Measurements from ENCODE around the gene FAM117B.

FAM117B gene

DNA sequence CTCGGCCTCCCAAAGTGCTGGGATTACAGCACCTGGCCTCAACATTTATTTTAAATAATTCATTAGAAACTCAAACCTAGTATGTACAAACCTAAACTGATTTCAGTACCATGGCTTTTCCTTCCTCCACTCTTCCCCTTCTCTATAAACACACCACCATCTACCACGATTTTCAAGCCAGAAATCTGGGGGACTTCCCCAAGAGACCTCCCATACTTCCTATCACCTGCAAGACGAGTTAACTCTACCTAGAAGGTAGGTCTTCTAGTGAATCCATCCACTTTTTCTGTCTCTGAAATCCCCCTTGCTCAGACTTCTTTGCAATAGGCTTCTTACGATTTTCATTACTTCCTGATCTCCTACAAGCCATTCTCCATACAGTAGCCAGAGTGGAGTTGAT, 7.7 kb upstream of the FAM117B start:
- H3K36me3 Mint-ChIP-seq (ENCODE audit: low read depth) = no peaks in the 10 kb centered on the region
- no peak overlapping the region for H3K4me3 Mint-ChIP-seq
- no peaks in the 10 kb centered on the region for H3K27me3 Mint-ChIP-seq (ENCODE audit: low read depth)
- H3K27ac Mint-ChIP-seq = no peak overlapping the region
- no peaks in the 10 kb centered on the region for H3K9me3 Mint-ChIP-seq
- H3K4me1 Mint-ChIP-seq (ENCODE audit: low read depth) = no peaks in the 10 kb centered on the region

- H3K27ac Mint-ChIP-seq = no peak overlapping the region
- H3K4me1 Mint-ChIP-seq (ENCODE audit: low read depth) = peaks cover 3% of the 10 kb centered on the region
- no peak overlapping the region for H3K4me3 Mint-ChIP-seq
- H3K9me3 Mint-ChIP-seq = no peaks in the 10 kb centered on the region
- no peaks in the 10 kb centered on the region for H3K27me3 Mint-ChIP-seq (ENCODE audit: low read depth)
- no peaks in the 10 kb centered on the region for H3K36me3 Mint-ChIP-seq (ENCODE audit: low read depth)
Observed at GRCh38 chr2:202628646-202629198, 6.0 kb upstream of the FAM117B start.

DNA sequence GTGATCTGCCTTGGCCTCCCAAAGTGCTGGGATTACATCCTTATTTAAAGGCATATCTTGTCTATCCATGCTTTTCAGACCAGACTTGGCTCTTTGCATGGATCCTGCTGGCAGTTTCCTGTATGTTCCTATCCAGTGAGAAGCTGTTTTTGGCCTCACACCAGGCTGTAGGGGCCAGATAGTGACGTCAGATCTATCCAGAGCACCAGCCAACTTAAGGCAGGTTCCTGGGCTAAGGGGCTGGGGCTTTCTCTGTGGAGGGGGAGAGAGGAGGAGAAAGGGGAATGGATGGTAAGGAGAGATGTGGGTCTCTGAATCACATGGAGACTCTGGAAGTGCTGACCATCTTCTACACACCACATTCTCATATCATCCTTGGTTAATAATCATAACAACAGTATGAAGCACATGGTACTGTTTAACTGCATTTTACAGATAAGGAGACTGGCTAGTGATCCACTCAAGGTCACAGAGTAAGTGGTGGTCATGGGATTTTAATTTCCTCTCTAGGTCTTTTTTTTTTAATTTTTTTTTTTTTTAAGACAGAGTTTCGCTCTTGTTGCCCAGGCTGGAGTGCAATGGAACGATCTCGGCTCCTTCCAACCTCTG, 2.0 kb upstream of the FAM117B start:
- peaks cover 21% of the 10 kb centered on the region for H3K4me1 Mint-ChIP-seq (ENCODE audit: low read depth)
- no peaks in the 10 kb centered on the region for H3K27me3 Mint-ChIP-seq (ENCODE audit: low read depth)
- peaks cover 2% of the 10 kb centered on the region for H3K36me3 Mint-ChIP-seq (ENCODE audit: low read depth)
- H3K9me3 Mint-ChIP-seq = no peaks in the 10 kb centered on the region
- H3K4me3 Mint-ChIP-seq = no peak overlapping the region
- H3K27ac Mint-ChIP-seq = no peak overlapping the region

GRCh38 chr2:202633470-202633869, 1.3 kb upstream of the FAM117B start:
- Mint-ChIP-seq H3K4me1 (ENCODE audit: low read depth) (peaks cover 25% of the 10 kb centered on the region), H3K36me3 (ENCODE audit: low read depth) (peaks cover 2% of the 10 kb centered on the region), H3K27ac (no peak overlapping the region), H3K27me3 (ENCODE audit: low read depth) (no peaks in the 10 kb centered on the region), H3K4me3 (no peak overlapping the region), H3K9me3 (no peaks in the 10 kb centered on the region)

DNA sequence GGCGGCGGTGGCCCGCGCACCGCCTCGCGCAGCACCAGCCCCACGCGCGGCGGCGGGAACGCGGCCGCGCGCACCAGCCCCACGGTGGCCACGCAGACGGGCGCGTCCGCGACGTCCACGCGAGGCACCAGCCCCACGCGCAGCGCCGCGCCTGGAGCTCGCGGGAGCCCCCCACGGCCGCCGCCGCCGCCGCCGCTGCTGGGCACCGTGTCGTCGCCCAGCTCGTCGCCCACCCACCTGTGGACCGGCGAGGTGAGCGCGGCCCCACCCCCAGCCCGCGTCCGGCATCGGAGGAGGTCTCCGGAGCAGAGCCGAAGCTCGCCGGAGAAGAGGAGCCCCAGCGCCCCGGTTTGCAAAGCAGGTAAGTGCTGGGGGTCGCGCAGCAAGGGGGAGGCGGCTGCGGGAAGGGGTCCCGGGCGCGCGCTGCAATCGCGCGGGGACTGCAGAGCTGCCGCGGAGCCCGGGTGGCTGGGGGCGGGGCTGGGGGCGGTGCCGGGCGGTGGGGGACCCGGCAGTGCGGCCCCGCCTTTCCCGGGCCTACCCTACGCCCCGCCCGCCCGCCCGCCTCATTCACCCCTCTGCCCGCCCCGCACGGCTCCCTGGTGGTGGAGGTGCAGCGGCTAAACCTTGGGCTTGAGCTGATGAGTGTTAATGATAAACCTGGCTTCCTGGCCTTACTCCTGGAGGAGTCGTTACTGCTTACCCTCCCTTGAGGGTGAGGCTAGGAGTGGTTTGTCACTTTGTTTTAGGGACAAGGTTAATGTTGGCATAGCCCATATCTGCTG, 851 bp downstream of the FAM117B start:
- Mint-ChIP-seq H3K36me3 (ENCODE audit: low read depth) (peaks cover 2% of the 10 kb centered on the region), H3K27ac (peak overlapping the region; percentile 91), H3K4me3 (peak overlapping the region; percentile 88), H3K9me3 (no peaks in the 10 kb centered on the region), H3K27me3 (ENCODE audit: low read depth) (no peaks in the 10 kb centered on the region), H3K4me1 (ENCODE audit: low read depth) (peaks cover 34% of the 10 kb centered on the region)

DNA sequence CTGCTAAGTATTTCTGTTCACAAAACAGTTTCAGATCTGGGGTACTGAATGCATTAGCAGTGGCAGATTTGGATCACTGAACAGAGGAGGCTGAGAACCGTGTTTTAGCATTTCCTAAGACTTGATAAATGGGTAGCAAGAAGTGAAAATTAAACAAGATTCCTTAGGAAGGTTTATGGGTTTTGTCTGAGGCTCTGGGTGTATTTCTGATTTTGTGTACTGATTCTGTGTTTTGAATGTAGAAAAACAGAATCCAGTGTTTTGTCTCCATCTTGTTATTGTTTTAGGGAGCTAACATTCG, 1.4 kb downstream of the FAM117B start:
- Mint-ChIP-seq H3K4me1 (ENCODE audit: low read depth) (peaks cover 37% of the 10 kb centered on the region), H3K27me3 (ENCODE audit: low read depth) (no peaks in the 10 kb centered on the region), H3K36me3 (ENCODE audit: low read depth) (peaks cover 2% of the 10 kb centered on the region), H3K27ac (peak overlapping the region; percentile 91), H3K9me3 (no peaks in the 10 kb centered on the region), H3K4me3 (peak overlapping the region; percentile 86)

DNA sequence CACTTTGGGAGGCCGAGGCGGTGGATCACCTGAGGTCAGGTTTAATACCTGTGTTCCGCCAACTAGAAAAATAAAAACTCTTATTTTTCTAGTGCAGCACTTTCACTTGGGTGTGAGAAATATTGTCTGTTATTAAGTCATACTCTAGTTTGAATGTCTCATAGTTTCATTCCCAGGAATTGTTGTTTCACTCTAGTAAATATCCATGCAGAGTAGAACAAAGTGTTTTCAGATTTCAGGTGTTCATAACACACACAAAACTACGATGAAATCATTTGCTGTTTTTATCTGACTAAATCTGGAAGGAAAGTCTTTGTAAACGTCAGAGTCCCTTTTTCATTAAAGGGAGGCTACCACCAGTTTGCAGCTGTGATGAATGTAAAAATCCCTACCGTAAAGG, 4.0 kb downstream of the FAM117B start:
- Mint-ChIP-seq H3K36me3 (ENCODE audit: low read depth) (peaks cover 2% of the 10 kb centered on the region), H3K27ac (no peak overlapping the region), H3K9me3 (no peaks in the 10 kb centered on the region), H3K4me3 (no peak overlapping the region), H3K4me1 (ENCODE audit: low read depth) (peaks cover 36% of the 10 kb centered on the region), H3K27me3 (ENCODE audit: low read depth) (no peaks in the 10 kb centered on the region)

DNA sequence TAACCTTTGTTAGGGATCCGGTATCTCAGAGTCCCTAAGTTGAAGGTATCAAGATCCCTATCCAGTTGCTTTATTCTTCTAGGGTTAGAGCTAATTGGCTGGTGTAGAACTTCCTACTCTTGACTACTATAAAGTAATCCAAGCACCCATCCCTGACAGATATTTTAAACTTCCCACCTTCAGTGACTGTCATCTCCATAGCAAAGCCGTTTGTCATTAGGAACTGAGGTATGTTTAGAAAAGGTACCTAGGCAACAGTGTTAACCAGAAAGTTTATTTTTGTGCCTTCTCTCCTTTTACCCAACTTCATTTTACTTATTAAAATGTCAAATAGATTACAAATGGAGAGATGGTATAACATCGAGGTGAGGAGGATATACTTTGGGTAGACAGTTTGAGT, 4.5 kb downstream of the FAM117B start:
- Mint-ChIP-seq H3K27ac (peak overlapping the region; percentile 26), H3K27me3 (ENCODE audit: low read depth) (no peaks in the 10 kb centered on the region), H3K4me1 (ENCODE audit: low read depth) (peaks cover 31% of the 10 kb centered on the region), H3K4me3 (peak overlapping the region; percentile 8), H3K36me3 (ENCODE audit: low read depth) (peaks cover 2% of the 10 kb centered on the region), H3K9me3 (no peaks in the 10 kb centered on the region)

GRCh38 chr2:202642567-202642966, 7.8 kb downstream of the FAM117B start:
- no peak overlapping the region for H3K27ac Mint-ChIP-seq
- no peak overlapping the region for H3K4me3 Mint-ChIP-seq
- H3K27me3 Mint-ChIP-seq (ENCODE audit: low read depth) = no peaks in the 10 kb centered on the region
- H3K9me3 Mint-ChIP-seq = no peaks in the 10 kb centered on the region
- H3K36me3 Mint-ChIP-seq (ENCODE audit: low read depth) = peaks cover 1% of the 10 kb centered on the region
- H3K4me1 Mint-ChIP-seq (ENCODE audit: low read depth) = peaks cover 29% of the 10 kb centered on the region

- H3K4me3 Mint-ChIP-seq = peak overlapping the region; percentile 27
- H3K4me1 Mint-ChIP-seq (ENCODE audit: low read depth) = peaks cover 30% of the 10 kb centered on the region
- H3K27ac Mint-ChIP-seq = peak overlapping the region; percentile 41
- H3K27me3 Mint-ChIP-seq (ENCODE audit: low read depth) = no peaks in the 10 kb centered on the region
- no peaks in the 10 kb centered on the region for H3K9me3 Mint-ChIP-seq
- peaks cover 1% of the 10 kb centered on the region for H3K36me3 Mint-ChIP-seq (ENCODE audit: low read depth)
Observed at GRCh38 chr2:202643012-202643858, 8.5 kb downstream of the FAM117B start.

- Mint-ChIP-seq H3K27ac (no peak overlapping the region), H3K9me3 (no peaks in the 10 kb centered on the region), H3K4me1 (ENCODE audit: low read depth) (peaks cover 26% of the 10 kb centered on the region), H3K36me3 (ENCODE audit: low read depth) (peaks cover 1% of the 10 kb centered on the region), H3K4me3 (no peak overlapping the region), H3K27me3 (ENCODE audit: low read depth) (no peaks in the 10 kb centered on the region)
Observed at GRCh38 chr2:202652119-202652518, 17.4 kb downstream of the FAM117B start.

- Mint-ChIP-seq H3K27ac (no peak overlapping the region), H3K36me3 (ENCODE audit: low read depth) (peaks cover 1% of the 10 kb centered on the region), H3K27me3 (ENCODE audit: low read depth) (no peaks in the 10 kb centered on the region), H3K4me3 (no peak overlapping the region), H3K4me1 (ENCODE audit: low read depth) (peaks cover 20% of the 10 kb centered on the region), H3K9me3 (no peaks in the 10 kb centered on the region)
Observed at GRCh38 chr2:202653890-202654289, 19.1 kb downstream of the FAM117B start.

GRCh38 chr2:202657876-202658275, 23.1 kb downstream of the FAM117B start:
- Mint-ChIP-seq H3K4me3 (no peak overlapping the region), H3K36me3 (ENCODE audit: low read depth) (peaks cover 4% of the 10 kb centered on the region), H3K4me1 (ENCODE audit: low read depth) (peaks cover 20% of the 10 kb centered on the region), H3K27ac (no peak overlapping the region), H3K9me3 (no peaks in the 10 kb centered on the region), H3K27me3 (ENCODE audit: low read depth) (no peaks in the 10 kb centered on the region)

DNA sequence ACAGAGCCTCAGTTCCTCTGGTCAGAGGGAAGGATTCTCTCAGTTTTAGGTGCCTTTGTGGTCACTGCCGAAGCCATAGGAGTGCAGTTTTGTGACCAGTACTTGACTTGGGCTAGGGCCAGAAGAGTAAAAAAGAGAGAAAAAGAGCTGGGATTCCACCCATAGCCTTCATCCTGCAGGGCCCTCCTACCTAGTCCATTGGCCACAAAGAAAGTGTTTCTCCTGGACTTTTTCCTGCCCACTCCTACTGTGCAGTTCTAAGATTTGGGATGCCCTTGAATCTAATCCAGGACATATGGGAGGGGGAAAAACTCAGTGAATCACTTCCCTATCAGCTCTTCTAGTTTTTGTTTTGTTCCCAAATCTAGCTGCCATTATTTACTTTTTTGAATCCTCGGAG, 26.0 kb downstream of the FAM117B start:
- Mint-ChIP-seq H3K9me3 (no peaks in the 10 kb centered on the region), H3K4me1 (ENCODE audit: low read depth) (peaks cover 17% of the 10 kb centered on the region), H3K27ac (no peak overlapping the region), H3K36me3 (ENCODE audit: low read depth) (peaks cover 4% of the 10 kb centered on the region), H3K27me3 (ENCODE audit: low read depth) (no peaks in the 10 kb centered on the region), H3K4me3 (no peak overlapping the region)
